H9 (cell line): ENCODE data around the gene MCU. TPM values are rescaled to one million over a fixed set of nuclear protein-coding genes. Genes with fewer than 3 reads are reported as not detected.

Experiments used
- DNase-seq: peaks from one replicate; pipeline ENCODE4 v3.0.0-alpha.2; 2017
- H2AFZ ChIP-seq: one replicate; pipeline ENCODE4 v1.6.1; 2013; ENCODE audit warnings: mild to moderate bottlenecking, low read length, control low read depth, moderate library complexity
- H2AK5ac ChIP-seq: 2 replicates; pipeline ENCODE4 v1.6.1; 2013; ENCODE audit warnings: low read length, control low read depth, mixed read lengths; ENCODE audit not compliant: insufficient read length
- H2BK120ac ChIP-seq: one replicate; pipeline ENCODE4 v1.6.1; 2013; ENCODE audit warnings: low read depth, mild to moderate bottlenecking, low read length, control low read depth, inconsistent platforms; ENCODE audit not compliant: poor library complexity, severe bottlenecking
- H2BK12ac ChIP-seq: 2 replicates; pipeline ENCODE4 v1.6.1; 2013; ENCODE audit warnings: low read length, control low read depth, mixed read lengths, low read depth; ENCODE audit not compliant: insufficient read length
- H2BK15ac ChIP-seq: 2 replicates; pipeline ENCODE4 v1.6.1; 2013; ENCODE audit warnings: low read depth, low read length, control low read depth
- H2BK20ac ChIP-seq: one replicate; pipeline ENCODE4 v1.6.1; 2013; ENCODE audit warnings: low read depth, mild to moderate bottlenecking, low read length, control low read depth, inconsistent platforms; ENCODE audit not compliant: poor library complexity, severe bottlenecking
- H2BK5ac ChIP-seq: 2 replicates; pipeline ENCODE4 v1.6.1; 2013; ENCODE audit warnings: low read length, control low read depth, mixed read lengths; ENCODE audit not compliant: insufficient read length
- H3K14ac ChIP-seq: 2 replicates; pipeline ENCODE4 v1.6.1; 2013; ENCODE audit warnings: low read length, control low read depth; ENCODE audit not compliant: insufficient read depth
- H3K18ac ChIP-seq: 2 replicates; pipeline ENCODE4 v1.6.1; 2013; ENCODE audit warnings: low read depth, mild to moderate bottlenecking, mixed read lengths, low read length, control low read depth; ENCODE audit not compliant: insufficient read length
- H3K23ac ChIP-seq: 2 replicates; pipeline ENCODE4 v1.6.1; 2013; ENCODE audit warnings: low read length, control low read depth, mixed read lengths, low read depth; ENCODE audit not compliant: insufficient read length
- H3K23me2 ChIP-seq: 2 replicates; pipeline ENCODE4 v1.6.1; 2013; ENCODE audit warnings: low read depth, mild to moderate bottlenecking, mixed read lengths, low read length, control low read depth; ENCODE audit not compliant: insufficient read length, poor library complexity, severe bottlenecking
- H3K27ac ChIP-seq: 2 replicates; pipeline ENCODE4 v1.5.1; 2013; ENCODE audit warnings: low read length, control low read depth, mixed read lengths, low read depth; ENCODE audit not compliant: insufficient read length
- H3K27me3 ChIP-seq: 2 replicates; pipeline ENCODE4 v1.6.1; 2013; ENCODE audit warnings: low read length, control low read depth, inconsistent platforms; ENCODE audit not compliant: insufficient read depth
- H3K4ac ChIP-seq: 2 replicates; pipeline ENCODE4 v1.6.1; 2013; ENCODE audit warnings: low read depth, mild to moderate bottlenecking, control low read depth, inconsistent platforms, low read length, moderate library complexity
- H3K4me1 ChIP-seq: 2 replicates; pipeline ENCODE4 v1.6.1; 2013; ENCODE audit warnings: low read length, control low read depth, inconsistent platforms; ENCODE audit not compliant: insufficient read depth
- H3K4me2 ChIP-seq: 2 replicates; pipeline ENCODE4 v1.6.1; 2013; ENCODE audit warnings: low read length, control low read depth, mixed read lengths; ENCODE audit not compliant: insufficient read length, insufficient read depth
- H3K56ac ChIP-seq: 2 replicates; pipeline ENCODE4 v1.6.1; 2013; ENCODE audit warnings: low read depth, mild to moderate bottlenecking, mixed read lengths, low read length, control low read depth; ENCODE audit not compliant: insufficient read length
- H3K79me1 ChIP-seq: 2 replicates; pipeline ENCODE4 v1.6.1; 2013; ENCODE audit warnings: low read depth, mild to moderate bottlenecking, moderate library complexity, low read length, control low read depth, inconsistent platforms; ENCODE audit not compliant: insufficient read depth, poor library complexity, severe bottlenecking
- H3K79me2 ChIP-seq: 2 replicates; pipeline ENCODE4 v1.6.1; 2013; ENCODE audit warnings: low read length, control low read depth, inconsistent platforms; ENCODE audit not compliant: insufficient read depth
- H3K9ac ChIP-seq: 2 replicates; pipeline ENCODE4 v1.6.1; 2013; ENCODE audit warnings: low read length, control low read depth, mixed read lengths; ENCODE audit not compliant: insufficient read length; ENCODE audit errors: extremely low read depth
- H3K9me3 ChIP-seq: one replicate; pipeline ENCODE4 v1.6.1; 2013; ENCODE audit warnings: low read depth, low read length, inconsistent platforms; ENCODE audit not compliant: control insufficient read depth
- H3T11ph ChIP-seq: one replicate; pipeline ENCODE4 v1.6.1; 2013; ENCODE audit warnings: mild to moderate bottlenecking, low read length, control low read depth, inconsistent platforms
- H4K20me1 ChIP-seq: one replicate; pipeline ENCODE4 v1.6.1; 2013; ENCODE audit not compliant: control insufficient read depth, insufficient read length, insufficient read depth
- H4K5ac ChIP-seq: 2 replicates; pipeline ENCODE4 v1.6.1; 2013; ENCODE audit warnings: low read depth, mild to moderate bottlenecking, mixed read lengths, low read length, control low read depth; ENCODE audit not compliant: insufficient read length
- H4K8ac ChIP-seq: replicated peaks from 2 replicates; pipeline ENCODE4 v1.6.1; 2013; ENCODE audit warnings: low read length, control low read depth, mixed read lengths, low read depth; ENCODE audit not compliant: insufficient read length
- H4K91ac ChIP-seq: 2 replicates; pipeline ENCODE4 v1.6.1; 2013; ENCODE audit warnings: low read depth, mild to moderate bottlenecking, moderate library complexity, mixed read lengths, low read length, control low read depth; ENCODE audit not compliant: insufficient read length
- H3K27ac Mint-ChIP-seq, 3 experiments: 2 replicates in 2 of 3; 3 replicates in 1 of 3; pipeline ENCODE4 v1.8.0; 2020 to 2021; ENCODE audit warnings: mixed read lengths in 3 of 3, mild to moderate bottlenecking in 1 of 3, moderate library complexity in 1 of 3
- H3K27me3 Mint-ChIP-seq: 2 replicates; pipeline ENCODE4 v1.8.0; 2021; ENCODE audit warnings: low read depth, mild to moderate bottlenecking, moderate library complexity, mixed read lengths
- H3K36me3 Mint-ChIP-seq, 3 experiments: 2 replicates in 2 of 3; 3 replicates in 1 of 3; pipeline ENCODE4 v1.8.0; 2020 to 2021; ENCODE audit warnings: low read depth in 3 of 3, mixed read lengths in 3 of 3; ENCODE audit not compliant: insufficient read depth in 1 of 3
- H3K4me1 Mint-ChIP-seq, 2 experiments: 2 replicates each; pipeline ENCODE4 v1.8.0; 2020; ENCODE audit warnings: mixed read lengths in 2 of 2
- H3K4me3 Mint-ChIP-seq, 2 experiments: 2 replicates in 1 of 2; 3 replicates in 1 of 2; pipeline ENCODE4 v1.8.0; 2020 to 2021; ENCODE audit warnings: mild to moderate bottlenecking in 2 of 2, mixed read lengths in 2 of 2, moderate library complexity in 1 of 2
- H3K9me3 Mint-ChIP-seq, 2 experiments: 2 replicates in 1 of 2; 3 replicates in 1 of 2; pipeline ENCODE4 v1.8.0; 2020; ENCODE audit warnings: mild to moderate bottlenecking in 2 of 2, mixed read lengths in 2 of 2, moderate library complexity in 1 of 2
- WGBS: extraction: QIAGEN DNeasy Blood & Tissue Kit; methylation state at CpG from one replicate; pipeline ENCODE4 v1.1.7; 2013; ENCODE audit warnings: missing lambda C conversion rate, low lambda C conversion rate, mixed read lengths; ENCODE audit not compliant: insufficient read length; ENCODE audit errors: extremely low coverage; 5-methylcytosine and 5-hydroxymethylcytosine counted together
- total RNA-seq: library from RNA; stranded (reverse); gene quantifications from 2 replicates; pipeline ENCODE4 v1.2.1, GENCODE V29; 2021
- TF ChIP-seq, protein P1 (sequence below): fragments of 200-600 bp; sonication (generic); conservative IDR thresholded peaks from 3 replicates; pipeline ENCODE4 v1.8.0; 2021; ENCODE audit warnings: antibody characterized with exemption, mild to moderate bottlenecking

The MCU gene
- total RNA-seq, 1 experiment from 2014 or later: 36.6 TPM

DNA sequence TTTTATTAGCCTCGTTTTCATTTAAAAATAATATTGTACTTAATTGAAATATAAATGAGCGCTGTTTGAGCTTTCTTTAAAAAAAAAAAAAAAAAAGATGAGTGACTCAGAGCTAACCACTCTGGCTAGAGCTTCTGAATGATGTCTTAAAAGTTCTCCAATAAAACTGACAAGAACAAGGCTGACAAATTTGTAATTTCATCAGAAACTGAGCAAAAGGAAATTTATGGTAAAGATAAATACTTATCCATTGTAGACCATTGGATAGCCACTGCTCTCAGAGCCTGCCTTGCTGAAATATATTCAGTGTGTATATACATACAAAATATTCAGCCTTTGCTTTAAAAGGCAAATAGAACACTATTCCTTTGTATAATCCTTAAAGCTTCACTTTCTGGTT is 110.4 kb downstream of the MCU start:
- H3K79me1 ChIP-seq: no peaks in the 10 kb centered on the region
- no peak overlapping the region for H2BK120ac ChIP-seq

More for the DNA sequence above, 110.4 kb downstream of the MCU start:
- Histone ChIP-seq H4K91ac (no peak overlapping the region), H3K56ac (no peak overlapping the region), H3K9me3 (no peaks in the 10 kb centered on the region), H4K20me1 (no peaks in the 10 kb centered on the region), H2BK20ac (no peak overlapping the region), H2BK5ac (no peak overlapping the region), H2AFZ (no peak overlapping the region), H2BK15ac (no peak overlapping the region), H2AK5ac (no peak overlapping the region), H2BK12ac (no peak overlapping the region), H3K27ac (no peak overlapping the region), H3K18ac (no peak overlapping the region), H3K9ac (no peak overlapping the region), H3K4me1 (no peaks in the 10 kb centered on the region; the same call in 1 of the 2 replicates), H3K4ac (no peak overlapping the region), H3K27me3 (no peaks in the 10 kb centered on the region), H3K23ac (no peak overlapping the region), H3K23me2 (no peaks in the 10 kb centered on the region), H3K4me2 (no peak overlapping the region), H4K8ac (no peak overlapping the region), H3T11ph (no peak overlapping the region), H3K79me2 (no peaks in the 10 kb centered on the region; the same call in 1 of the 2 replicates), H4K5ac (no peak overlapping the region), H3K14ac (no peak overlapping the region)
- no peak overlapping the region for H3K4me3 Mint-ChIP-seq
- TF ChIP-seq, protein P1, sequence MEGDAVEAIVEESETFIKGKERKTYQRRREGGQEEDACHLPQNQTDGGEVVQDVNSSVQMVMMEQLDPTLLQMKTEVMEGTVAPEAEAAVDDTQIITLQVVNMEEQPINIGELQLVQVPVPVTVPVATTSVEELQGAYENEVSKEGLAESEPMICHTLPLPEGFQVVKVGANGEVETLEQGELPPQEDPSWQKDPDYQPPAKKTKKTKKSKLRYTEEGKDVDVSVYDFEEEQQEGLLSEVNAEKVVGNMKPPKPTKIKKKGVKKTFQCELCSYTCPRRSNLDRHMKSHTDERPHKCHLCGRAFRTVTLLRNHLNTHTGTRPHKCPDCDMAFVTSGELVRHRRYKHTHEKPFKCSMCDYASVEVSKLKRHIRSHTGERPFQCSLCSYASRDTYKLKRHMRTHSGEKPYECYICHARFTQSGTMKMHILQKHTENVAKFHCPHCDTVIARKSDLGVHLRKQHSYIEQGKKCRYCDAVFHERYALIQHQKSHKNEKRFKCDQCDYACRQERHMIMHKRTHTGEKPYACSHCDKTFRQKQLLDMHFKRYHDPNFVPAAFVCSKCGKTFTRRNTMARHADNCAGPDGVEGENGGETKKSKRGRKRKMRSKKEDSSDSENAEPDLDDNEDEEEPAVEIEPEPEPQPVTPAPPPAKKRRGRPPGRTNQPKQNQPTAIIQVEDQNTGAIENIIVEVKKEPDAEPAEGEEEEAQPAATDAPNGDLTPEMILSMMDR: no peak
- H3K27me3 Mint-ChIP-seq: no peaks in the 10 kb centered on the region
- no peaks in the 10 kb centered on the region for H3K36me3 Mint-ChIP-seq
- no peak overlapping the region for H3K27ac Mint-ChIP-seq
- H3K4me1 Mint-ChIP-seq: peaks cover 8 to 12% of the 10 kb centered on the region in 2 experiments
- H3K9me3 Mint-ChIP-seq: no peaks in the 10 kb centered on the region
- WGBS: no CpG with 5 or more reads among the region's 2 CpGs
- no peak for DNase-seq
